Measurements from ENCODE around the gene SHC3. TPM values are rescaled to one million over a fixed set of nuclear protein-coding genes. Genes with fewer than 3 reads are reported as not detected.
"Not testable (repeated sequence)": the region's sequence is repeated elsewhere in the genome, so short reads cannot be mapped to it uniquely, and the experiment has no call there.

Gene SHC3, protein sequence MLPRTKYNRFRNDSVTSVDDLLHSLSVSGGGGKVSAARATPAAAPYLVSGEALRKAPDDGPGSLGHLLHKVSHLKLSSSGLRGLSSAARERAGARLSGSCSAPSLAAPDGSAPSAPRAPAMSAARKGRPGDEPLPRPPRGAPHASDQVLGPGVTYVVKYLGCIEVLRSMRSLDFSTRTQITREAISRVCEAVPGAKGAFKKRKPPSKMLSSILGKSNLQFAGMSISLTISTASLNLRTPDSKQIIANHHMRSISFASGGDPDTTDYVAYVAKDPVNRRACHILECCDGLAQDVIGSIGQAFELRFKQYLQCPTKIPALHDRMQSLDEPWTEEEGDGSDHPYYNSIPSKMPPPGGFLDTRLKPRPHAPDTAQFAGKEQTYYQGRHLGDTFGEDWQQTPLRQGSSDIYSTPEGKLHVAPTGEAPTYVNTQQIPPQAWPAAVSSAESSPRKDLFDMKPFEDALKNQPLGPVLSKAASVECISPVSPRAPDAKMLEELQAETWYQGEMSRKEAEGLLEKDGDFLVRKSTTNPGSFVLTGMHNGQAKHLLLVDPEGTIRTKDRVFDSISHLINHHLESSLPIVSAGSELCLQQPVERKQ
- total RNA-seq: not detected in 2 replicates

DNA sequence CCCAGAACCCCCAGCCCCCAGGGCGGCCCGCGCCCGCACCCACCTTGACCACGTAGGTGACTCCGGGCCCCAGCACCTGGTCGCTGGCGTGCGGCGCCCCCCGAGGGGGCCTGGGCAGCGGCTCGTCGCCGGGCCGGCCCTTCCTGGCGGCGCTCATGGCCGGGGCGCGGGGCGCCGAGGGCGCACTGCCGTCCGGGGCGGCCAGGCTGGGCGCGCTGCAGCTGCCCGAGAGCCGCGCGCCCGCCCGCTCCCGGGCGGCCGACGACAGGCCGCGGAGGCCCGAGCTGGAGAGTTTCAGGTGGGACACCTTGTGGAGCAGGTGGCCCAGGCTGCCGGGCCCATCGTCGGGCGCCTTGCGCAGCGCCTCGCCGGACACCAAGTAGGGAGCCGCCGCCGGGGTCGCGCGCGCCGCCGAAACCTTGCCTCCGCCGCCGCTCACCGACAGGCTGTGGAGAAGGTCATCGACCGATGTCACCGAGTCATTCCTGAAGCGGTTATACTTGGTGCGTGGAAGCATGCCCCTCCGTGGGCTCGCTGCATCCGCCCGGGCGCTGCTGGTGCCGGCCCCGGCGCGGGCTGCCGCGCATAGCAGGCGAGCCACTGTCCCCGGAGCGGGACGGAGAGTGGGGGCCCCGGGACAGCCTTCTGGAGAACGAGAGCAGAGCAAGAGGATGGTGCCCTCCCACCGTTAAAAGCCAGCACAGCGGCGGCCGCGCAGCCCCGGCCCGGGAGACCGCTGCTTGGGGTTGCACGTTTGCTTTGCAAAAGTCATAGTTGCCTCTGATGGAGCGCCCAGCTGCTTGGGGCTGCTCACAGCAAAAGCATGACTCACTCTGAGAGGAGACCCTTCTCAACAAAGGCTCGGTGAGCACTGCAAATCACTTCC lies at the start of gene SHC3:
SHC3 (minus strand) TSS at position 875 of the 886 bp plus-strand sequence; CDS start at position 517, 358 bp downstream.
- peak; percentile 54 for DNase-seq
- Mint-ChIP-seq H3K4me3 (peak within 1 kb of the TSS; percentile 4), H3K9me3 (no peaks in the 10 kb centered on the region), H3K4me1 (peaks cover 12% of the 10 kb centered on the region), H3K27me3 (peaks cover 68% of the 10 kb centered on the region), H3K36me3 (ENCODE audit: low read depth) (peaks cover 1% of the 10 kb centered on the region), H3K27ac (no peak within 1 kb of the TSS)
- intact Hi-C loops (cut with micrococcal nuclease): no loop called here

DNA sequence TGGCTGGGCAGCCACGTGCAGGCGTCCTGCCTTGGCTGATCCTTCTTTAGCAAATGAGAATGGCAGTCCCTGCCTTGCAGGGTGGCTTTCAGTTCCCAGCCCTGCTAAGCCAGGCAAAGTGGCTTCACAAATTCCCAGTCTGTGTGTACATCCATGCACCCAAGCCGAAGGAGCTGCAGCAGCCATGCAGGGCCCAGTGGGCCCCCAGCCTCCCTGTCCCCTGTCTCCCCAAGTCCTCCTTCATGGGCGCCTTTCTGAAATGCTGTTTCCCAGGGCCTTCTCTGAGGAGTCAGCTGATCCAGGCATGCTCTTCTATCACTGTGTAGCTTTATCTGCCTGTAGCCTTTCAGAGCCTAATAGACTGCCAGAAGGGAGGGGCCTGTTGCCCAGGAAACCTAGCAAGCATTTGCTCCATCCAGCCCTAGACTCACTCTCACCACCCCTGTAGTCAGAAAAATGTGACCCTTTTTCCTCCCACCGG lies 47.4 kb upstream of the SHC3 start:
- intact Hi-C loops (cut with micrococcal nuclease): no loop called here
- no peaks in the 10 kb centered on the region for H3K36me3 Mint-ChIP-seq (ENCODE audit: low read depth)
- H3K4me3 Mint-ChIP-seq: no peak overlapping the region
- H3K27ac Mint-ChIP-seq: no peak overlapping the region
- no peaks in the 10 kb centered on the region for H3K9me3 Mint-ChIP-seq
- peaks cover 49% of the 10 kb centered on the region for H3K27me3 Mint-ChIP-seq
- no peak for DNase-seq
- H3K4me1 Mint-ChIP-seq: no peaks in the 10 kb centered on the region

DNA sequence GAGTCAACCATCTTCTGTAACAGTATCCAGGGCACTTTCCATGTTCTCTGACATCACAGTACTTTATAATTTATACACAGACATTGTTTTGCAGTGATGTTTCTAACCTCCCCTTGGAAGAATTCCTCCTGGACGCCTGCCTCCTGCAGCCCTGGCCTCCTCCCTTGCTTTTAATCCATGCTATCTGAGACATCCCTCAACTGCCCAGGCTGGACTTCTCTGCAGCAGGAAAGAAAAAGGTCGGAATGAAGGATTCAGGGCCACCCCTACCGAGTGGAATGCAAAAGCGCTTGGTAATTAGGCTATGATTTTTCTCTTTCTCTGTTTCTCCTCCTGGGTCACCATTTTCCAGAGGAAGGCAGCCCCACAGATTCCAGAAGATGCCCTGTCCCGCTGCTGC lies 47.0 kb upstream of the SHC3 start:
- intact Hi-C loops (cut with micrococcal nuclease): no loop called here
- H3K4me1 Mint-ChIP-seq: no peaks in the 10 kb centered on the region
- no peak overlapping the region for H3K27ac Mint-ChIP-seq
- H3K36me3 Mint-ChIP-seq (ENCODE audit: low read depth): no peaks in the 10 kb centered on the region
- H3K27me3 Mint-ChIP-seq: peaks cover 47% of the 10 kb centered on the region
- no peak for DNase-seq
- no peak overlapping the region for H3K4me3 Mint-ChIP-seq
- H3K9me3 Mint-ChIP-seq: no peaks in the 10 kb centered on the region

DNA sequence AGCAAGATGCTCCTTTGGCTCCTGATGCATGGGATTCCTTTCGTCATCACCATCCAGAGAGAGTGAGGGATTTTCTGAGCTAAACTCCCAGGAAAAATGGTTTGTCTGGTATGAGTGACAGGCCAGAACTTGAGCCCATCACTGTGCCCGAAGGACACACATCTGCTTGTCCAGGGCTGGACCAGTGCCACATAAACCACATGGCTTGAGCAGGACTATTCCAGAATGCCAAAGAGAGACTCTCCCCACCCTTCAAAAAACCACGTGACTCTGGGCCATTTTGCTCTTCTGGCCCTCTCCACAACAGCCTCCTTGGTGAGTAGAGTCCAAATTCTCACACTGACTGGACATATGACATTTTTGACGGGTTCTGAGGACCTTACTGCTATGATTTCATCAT lies 46.4 kb upstream of the SHC3 start:
- intact Hi-C loops (cut with micrococcal nuclease): no loop called here
- no peak overlapping the region for H3K4me3 Mint-ChIP-seq

DNA sequence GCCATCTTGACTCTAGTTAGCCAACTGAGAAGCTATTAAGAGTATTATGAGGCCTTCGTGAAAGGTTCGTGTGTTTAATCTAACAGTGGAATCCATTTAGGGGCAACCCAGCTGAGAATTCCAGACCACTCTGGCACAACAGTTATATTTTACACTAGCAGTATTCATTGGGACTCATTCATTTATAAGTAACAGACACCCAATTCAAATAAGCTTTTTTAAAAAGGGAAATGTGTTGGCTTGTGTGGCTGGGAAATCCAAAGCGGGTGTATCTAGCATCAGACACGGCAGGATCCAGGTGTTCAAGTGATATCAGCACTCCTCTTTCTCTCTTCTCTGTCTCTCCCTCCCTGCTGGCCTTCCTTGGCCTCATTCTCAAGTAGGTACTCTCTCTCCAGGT lies 46.0 kb upstream of the SHC3 start:
- no peak overlapping the region for H3K27ac Mint-ChIP-seq
- peaks cover 40% of the 10 kb centered on the region for H3K27me3 Mint-ChIP-seq
- H3K4me3 Mint-ChIP-seq: no peak overlapping the region
- intact Hi-C loops (cut with micrococcal nuclease): no loop called here
- H3K4me1 Mint-ChIP-seq: no peaks in the 10 kb centered on the region
- no peak for DNase-seq
- H3K36me3 Mint-ChIP-seq (ENCODE audit: low read depth): no peaks in the 10 kb centered on the region
- no peaks in the 10 kb centered on the region for H3K9me3 Mint-ChIP-seq

More for the DNA sequence above, 46.4 kb upstream of the SHC3 start:
- no peaks in the 10 kb centered on the region for H3K36me3 Mint-ChIP-seq (ENCODE audit: low read depth)
- H3K27me3 Mint-ChIP-seq: peaks cover 44% of the 10 kb centered on the region
- no peaks in the 10 kb centered on the region for H3K9me3 Mint-ChIP-seq
- no peak overlapping the region for H3K27ac Mint-ChIP-seq
- no peak for DNase-seq
- H3K4me1 Mint-ChIP-seq: no peaks in the 10 kb centered on the region

DNA sequence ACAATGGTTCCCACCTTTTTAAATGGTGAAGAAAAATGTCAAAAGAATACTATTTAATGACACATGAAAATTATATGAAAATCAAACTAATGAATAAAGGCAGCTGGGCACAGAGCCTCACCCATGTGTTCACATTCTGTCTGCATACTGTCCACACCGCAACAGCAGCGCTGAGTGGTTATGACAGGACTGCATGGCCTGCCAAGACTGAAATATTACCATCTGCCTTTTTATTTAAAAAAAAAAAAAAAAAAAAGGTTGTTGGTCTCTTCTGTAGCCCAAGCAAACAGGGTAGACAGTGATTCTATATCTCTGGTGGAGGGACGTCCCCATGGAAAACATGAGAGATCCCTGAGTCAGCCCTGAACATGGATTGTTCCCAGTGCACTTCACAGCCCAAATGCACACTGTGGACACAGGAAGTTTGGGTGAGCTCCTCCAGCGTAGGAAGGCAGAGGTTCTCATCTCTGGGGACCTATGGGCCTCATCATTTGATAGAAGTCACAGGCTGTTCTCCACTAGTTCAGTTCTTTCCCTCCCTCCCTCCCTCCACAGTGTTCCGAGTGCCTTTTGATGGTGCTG lies 44.9 kb upstream of the SHC3 start:
- Mint-ChIP-seq H3K36me3 (ENCODE audit: low read depth) (no peaks in the 10 kb centered on the region), H3K4me3 (no peak overlapping the region), H3K27me3 (peaks cover 31% of the 10 kb centered on the region), H3K9me3 (no peaks in the 10 kb centered on the region), H3K4me1 (no peaks in the 10 kb centered on the region), H3K27ac (no peak overlapping the region)
- intact Hi-C loops (cut with micrococcal nuclease): no loop called here
- no peak for DNase-seq

DNA sequence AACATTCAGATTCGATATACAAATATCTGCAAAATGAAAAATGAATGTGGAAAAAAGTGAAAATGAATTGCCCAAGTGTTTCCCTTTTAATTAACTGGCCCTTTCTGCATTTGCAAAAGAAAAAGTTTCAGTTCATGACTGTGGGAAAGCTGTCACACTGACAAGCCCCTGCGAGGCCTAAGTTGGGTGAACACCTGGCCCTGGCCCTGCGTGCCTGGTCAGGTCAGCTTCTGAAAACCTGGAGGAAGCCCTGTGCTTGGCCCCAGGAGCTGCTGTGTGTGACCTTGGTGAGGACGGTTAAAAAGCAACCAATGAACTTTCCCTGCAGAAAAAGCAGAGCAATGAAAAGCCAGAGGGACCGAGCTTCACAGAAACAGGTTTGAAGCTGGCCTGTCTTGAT lies 41.0 kb upstream of the SHC3 start:
- H3K4me3 Mint-ChIP-seq: no peak overlapping the region
- no peaks in the 10 kb centered on the region for H3K36me3 Mint-ChIP-seq (ENCODE audit: low read depth)
- H3K9me3 Mint-ChIP-seq: no peaks in the 10 kb centered on the region
- H3K27me3 Mint-ChIP-seq: peaks cover 13% of the 10 kb centered on the region
- DNase-seq: peak; percentile 34
- intact Hi-C loops (cut with micrococcal nuclease): no loop called here
- H3K4me1 Mint-ChIP-seq: no peaks in the 10 kb centered on the region
- H3K27ac Mint-ChIP-seq: no peak overlapping the region

DNA sequence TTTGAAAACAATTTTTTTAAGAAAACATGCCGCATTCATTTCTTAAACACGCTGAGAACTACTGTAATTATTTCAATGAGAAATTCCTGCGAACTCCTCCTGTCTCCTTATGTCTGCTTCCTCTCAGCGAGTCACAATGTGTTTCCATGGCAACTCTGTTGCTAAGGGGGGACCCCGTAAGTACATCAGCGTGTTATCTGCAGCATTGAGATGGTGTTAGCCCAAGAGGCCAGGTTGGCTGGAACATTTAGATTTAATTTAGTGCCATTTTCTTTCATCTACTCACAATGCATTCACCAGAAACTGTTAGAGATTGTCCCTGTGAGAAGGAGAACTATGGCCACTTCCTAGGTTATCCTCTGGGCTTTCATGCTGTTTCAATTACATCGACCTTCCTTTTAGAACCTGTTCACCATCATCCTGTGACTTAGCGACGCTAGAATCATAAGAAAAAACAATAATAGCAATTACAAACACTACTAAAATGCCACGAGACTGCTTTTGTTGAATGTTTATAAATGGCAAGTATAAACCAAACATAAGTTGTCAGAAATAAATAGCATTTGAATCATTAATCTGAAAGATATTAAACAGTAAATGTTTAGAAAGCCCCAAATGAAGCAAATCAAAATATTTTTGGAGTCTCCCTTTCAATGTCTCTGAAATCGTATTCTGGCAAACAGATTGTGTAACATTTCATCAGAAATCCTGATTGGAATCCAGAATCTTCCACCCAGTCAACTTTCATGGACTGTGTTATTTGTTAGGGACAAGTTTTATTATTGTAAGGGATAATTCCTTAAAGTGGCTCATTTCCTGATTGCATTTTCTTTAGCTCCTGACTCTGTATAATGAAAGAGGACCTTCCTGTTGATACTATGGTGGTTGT lies 39.7 kb upstream of the SHC3 start:
- intact Hi-C loops (cut with micrococcal nuclease): no loop called here
- Mint-ChIP-seq H3K27ac (no peak overlapping the region), H3K4me3 (no peak overlapping the region), H3K36me3 (ENCODE audit: low read depth) (no peaks in the 10 kb centered on the region), H3K9me3 (no peaks in the 10 kb centered on the region), H3K4me1 (no peaks in the 10 kb centered on the region), H3K27me3 (peaks cover 13% of the 10 kb centered on the region)
- DNase-seq: peak; percentile 20

DNA sequence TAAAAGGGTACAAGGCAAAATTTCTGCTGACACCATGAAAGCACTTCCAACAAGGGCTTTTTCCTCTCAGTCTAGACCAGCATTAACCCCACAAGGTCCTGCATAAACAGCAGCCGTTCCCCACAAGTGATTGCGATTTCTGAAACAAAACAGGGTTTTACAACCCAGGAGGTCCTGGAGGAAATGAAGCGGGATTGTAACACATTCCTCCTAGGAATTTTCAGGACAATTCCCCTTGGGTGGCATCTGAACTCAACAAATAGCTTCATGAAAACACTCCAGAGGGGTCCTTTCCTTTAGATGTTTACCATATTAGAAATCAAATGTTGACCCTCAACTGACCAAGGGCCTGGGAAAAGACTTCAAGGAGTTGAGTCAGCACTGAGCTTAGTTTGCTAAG lies 36.7 kb upstream of the SHC3 start:
- intact Hi-C loops (cut with micrococcal nuclease): no loop called here
- no peak for DNase-seq
- Mint-ChIP-seq H3K27me3 (peaks cover 5% of the 10 kb centered on the region), H3K36me3 (ENCODE audit: low read depth) (no peaks in the 10 kb centered on the region), H3K27ac (no peak overlapping the region), H3K4me1 (no peaks in the 10 kb centered on the region), H3K9me3 (no peaks in the 10 kb centered on the region), H3K4me3 (no peak overlapping the region)

DNA sequence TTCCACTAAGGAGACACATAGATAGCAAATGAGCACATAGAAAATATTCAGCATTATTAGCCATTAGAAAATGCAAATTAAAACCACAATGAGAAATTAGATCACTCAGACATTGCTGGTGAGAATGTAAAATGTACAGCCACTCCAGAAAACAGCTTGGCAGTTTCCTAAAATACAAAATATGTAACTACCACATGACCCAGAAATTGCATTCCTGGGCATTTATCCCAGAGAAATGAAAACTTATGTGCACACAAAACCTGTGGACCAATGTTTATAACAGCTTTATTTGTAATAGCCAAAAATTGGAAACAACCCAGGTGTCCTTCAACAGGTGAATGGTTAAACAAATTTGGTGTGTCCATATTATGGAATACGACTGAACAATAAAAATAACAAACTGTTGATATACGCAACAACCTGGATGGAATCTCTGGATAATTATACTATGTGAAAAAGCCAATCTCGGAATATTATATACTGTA lies 34.8 kb upstream of the SHC3 start:
- Mint-ChIP-seq H3K36me3 (ENCODE audit: low read depth) (no peaks in the 10 kb centered on the region), H3K27me3 (peaks cover 4% of the 10 kb centered on the region), H3K4me1 (no peaks in the 10 kb centered on the region), H3K4me3 (no peak overlapping the region), H3K27ac (no peak overlapping the region), H3K9me3 (no peaks in the 10 kb centered on the region)
- intact Hi-C loops (cut with micrococcal nuclease): no loop called here
- DNase-seq: no peak

DNA sequence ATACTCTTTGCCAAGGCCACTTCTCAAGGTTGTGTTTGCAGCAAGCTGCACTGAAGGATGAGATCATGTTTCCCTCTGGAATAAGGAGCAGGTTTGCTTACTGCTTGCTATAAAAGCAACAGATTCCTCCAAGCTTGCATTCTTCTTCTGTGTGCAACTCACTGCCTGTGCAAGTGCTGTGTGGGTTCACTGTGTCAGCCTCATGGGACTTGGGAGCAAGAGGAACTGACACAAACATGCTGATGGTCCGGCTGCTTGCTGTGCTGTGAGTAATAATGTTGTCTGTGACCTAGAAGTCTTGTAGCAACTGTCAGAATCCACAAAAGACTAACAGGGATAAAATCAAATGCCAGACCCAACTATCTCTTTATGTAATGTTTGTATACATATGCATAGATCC lies 33.6 kb upstream of the SHC3 start:
- no peaks in the 10 kb centered on the region for H3K4me1 Mint-ChIP-seq
- no peaks in the 10 kb centered on the region for H3K36me3 Mint-ChIP-seq (ENCODE audit: low read depth)
- intact Hi-C loops (cut with micrococcal nuclease): no loop called here
- no peak overlapping the region for H3K27ac Mint-ChIP-seq
- H3K9me3 Mint-ChIP-seq: no peaks in the 10 kb centered on the region
- H3K27me3 Mint-ChIP-seq: peaks cover 2% of the 10 kb centered on the region
- H3K4me3 Mint-ChIP-seq: no peak overlapping the region
- peak; percentile 31 for DNase-seq

DNA sequence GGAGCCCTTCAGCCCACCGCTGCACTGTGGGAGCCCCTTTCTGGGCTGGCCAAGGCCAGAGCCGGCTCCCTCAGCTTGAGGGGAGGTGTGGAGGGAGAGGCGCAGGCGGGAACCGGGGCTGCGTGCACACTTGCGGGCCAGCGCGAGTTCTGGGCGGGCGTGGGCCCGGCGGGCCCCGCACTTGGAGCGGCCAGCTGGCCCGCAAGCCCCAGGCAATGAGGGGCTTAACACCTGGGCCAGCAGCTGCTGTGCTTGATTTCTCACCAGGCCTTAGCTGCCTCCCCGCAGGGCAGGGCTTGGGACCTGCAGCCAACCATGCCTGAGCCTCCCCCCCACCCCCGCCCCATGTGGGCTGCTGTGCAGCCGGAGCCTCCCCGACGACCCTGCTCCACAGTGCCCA lies 30.7 kb upstream of the SHC3 start:
- H3K27me3 Mint-ChIP-seq; H3K9me3 Mint-ChIP-seq; H3K4me1 Mint-ChIP-seq; H3K27ac Mint-ChIP-seq; intact Hi-C loops (cut with micrococcal nuclease); H3K4me3 Mint-ChIP-seq; H3K36me3 Mint-ChIP-seq (ENCODE audit: low read depth): not testable (repeated sequence)
- DNase-seq: peak; percentile 37

DNA sequence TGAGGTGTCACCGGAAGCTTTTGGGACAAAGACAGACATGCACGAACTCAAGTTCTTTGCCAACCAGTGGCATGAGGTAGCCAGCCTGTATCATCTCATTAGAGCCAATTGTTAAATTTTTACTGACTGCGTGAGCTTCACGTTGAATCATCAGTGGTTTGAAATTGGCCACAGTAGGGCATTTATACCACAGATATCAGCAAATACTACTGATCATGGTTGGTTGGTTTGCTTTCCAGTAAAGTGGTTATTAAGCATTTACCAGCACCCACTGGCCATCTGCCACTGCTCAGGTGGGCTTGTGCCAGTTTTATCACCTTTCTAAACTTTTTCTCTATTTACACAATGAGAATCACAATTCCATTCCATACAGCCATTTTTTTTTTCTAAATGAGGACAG lies 28.4 kb upstream of the SHC3 start:
- Mint-ChIP-seq H3K27ac (no peak overlapping the region), H3K36me3 (ENCODE audit: low read depth) (no peaks in the 10 kb centered on the region), H3K4me3 (no peak overlapping the region), H3K27me3 (peaks cover 2% of the 10 kb centered on the region), H3K9me3 (peaks cover 7% of the 10 kb centered on the region), H3K4me1 (no peaks in the 10 kb centered on the region)
- DNase-seq: peak; percentile 18
- intact Hi-C loops (cut with micrococcal nuclease): no loop called here
